ENCODE results near the gene ZNF446. TPM values are rescaled to one million over a fixed set of nuclear protein-coding genes. Genes with fewer than 3 reads are reported as not detected.
A peak's percentile ranks its signal among the peaks of the same experiment; 100 is the strongest.
"Not testable (repeated sequence)": the region's sequence is repeated elsewhere in the genome, so short reads cannot be mapped to it uniquely, and the experiment has no call there.

The ZNF446 gene
- total RNA-seq, 1 experiment from 2014 or later = 9.7 TPM

DNA sequence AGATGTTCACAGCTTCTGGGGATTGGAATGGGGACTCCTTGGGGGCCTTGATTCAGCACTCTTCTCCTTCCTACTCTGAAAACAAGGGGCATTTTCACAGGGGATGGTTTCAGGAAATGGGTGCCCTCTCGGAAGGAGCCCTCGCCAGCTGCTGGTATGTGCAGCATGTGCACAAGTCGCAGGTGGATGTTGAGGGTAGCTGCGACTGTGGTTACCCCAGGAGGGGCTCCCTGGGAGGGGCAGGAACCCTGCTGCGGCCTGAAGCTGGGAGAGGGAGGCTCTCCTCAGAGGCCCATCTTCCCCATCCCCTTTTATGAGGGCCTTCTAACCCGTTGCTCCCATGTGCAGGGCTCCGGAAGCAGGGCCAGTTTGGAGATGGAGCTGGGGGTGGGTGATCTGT lies 6.2 kb downstream of the ZNF446 start:
- CTCF ChIA-PET = no interaction called here
- POLR2A ChIA-PET = no interaction called here

DNA sequence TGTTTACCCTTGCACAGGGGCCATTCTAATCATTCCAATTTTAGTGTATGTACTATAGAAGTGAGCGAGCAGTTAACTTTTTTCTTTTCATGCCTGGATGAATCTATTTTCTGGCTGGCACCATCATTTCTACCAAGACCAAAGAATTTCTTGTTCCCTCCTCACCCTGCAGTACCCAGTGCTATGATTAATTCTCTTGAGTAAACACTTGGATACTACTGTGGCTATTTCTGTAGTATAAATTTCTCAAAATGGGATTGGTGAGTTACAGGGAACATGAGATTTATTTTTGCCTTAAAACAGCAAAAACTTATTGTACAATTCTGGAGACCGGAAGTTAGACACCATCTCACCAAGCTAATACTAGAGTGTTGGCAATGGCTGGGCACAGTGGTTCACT lies 7.6 kb downstream of the ZNF446 start:
- POLR2A ChIA-PET = interaction anchor here (0.7 to 1.0 kb wide), 2 partner anchors 36 to 60 kb away, joined by 3 read pairs; partner anchors contain the start of genes TRIM28 and ZBTB45
- H3K27ac Mint-ChIP-seq (ENCODE audit: unreplicated experiment) = no peak overlapping the region
- H3K4me1 Mint-ChIP-seq (ENCODE audit: low read depth, unreplicated experiment) = no peaks in the 10 kb centered on the region
- peaks cover 8% of the 10 kb centered on the region for H3K36me3 Mint-ChIP-seq (ENCODE audit: insufficient read depth, unreplicated experiment)
- DNase-seq = no peak
- no peaks in the 10 kb centered on the region for H3K27me3 ChIP-seq (replicated peaks; ENCODE audit: control insufficient read depth, insufficient read depth, low read length)
- H3K4me1 ChIP-seq = no peaks in the 10 kb centered on the region
- H3K4me3 ChIP-seq (ENCODE audit: low read depth, low read length) = no peak overlapping the region
- no peaks in the 10 kb centered on the region for H3K9me3 Mint-ChIP-seq (ENCODE audit: unreplicated experiment)
- TF ChIP-seq, protein P1, sequence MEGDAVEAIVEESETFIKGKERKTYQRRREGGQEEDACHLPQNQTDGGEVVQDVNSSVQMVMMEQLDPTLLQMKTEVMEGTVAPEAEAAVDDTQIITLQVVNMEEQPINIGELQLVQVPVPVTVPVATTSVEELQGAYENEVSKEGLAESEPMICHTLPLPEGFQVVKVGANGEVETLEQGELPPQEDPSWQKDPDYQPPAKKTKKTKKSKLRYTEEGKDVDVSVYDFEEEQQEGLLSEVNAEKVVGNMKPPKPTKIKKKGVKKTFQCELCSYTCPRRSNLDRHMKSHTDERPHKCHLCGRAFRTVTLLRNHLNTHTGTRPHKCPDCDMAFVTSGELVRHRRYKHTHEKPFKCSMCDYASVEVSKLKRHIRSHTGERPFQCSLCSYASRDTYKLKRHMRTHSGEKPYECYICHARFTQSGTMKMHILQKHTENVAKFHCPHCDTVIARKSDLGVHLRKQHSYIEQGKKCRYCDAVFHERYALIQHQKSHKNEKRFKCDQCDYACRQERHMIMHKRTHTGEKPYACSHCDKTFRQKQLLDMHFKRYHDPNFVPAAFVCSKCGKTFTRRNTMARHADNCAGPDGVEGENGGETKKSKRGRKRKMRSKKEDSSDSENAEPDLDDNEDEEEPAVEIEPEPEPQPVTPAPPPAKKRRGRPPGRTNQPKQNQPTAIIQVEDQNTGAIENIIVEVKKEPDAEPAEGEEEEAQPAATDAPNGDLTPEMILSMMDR (IDR thresholded peaks at IDR 0.05; ENCODE audit: insufficient read depth in 1 of 2, low read depth in 1 of 2, low read length in 1 of 2, severe bottlenecking in 1 of 2, unreplicated experiment in 1 of 2) = no peak
- intact Hi-C loops (cut with micrococcal nuclease; ENCODE audit: unreplicated experiment) = no loop called here
- H3K9me3 ChIP-seq = no peaks in the 10 kb centered on the region
- no peak overlapping the region for H3K4me3 Mint-ChIP-seq (ENCODE audit: unreplicated experiment)
- CTCF ChIA-PET = no interaction called here
- H3K36me3 ChIP-seq (ENCODE audit: control insufficient read depth, insufficient read depth, low read length) = no peaks in the 10 kb centered on the region
- no TSS peak for BruUV-seq (replicated peaks)
- no peaks in the 10 kb centered on the region for H3K27me3 Mint-ChIP-seq (ENCODE audit: insufficient read depth, unreplicated experiment)

More for the DNA sequence above, 6.2 kb downstream of the ZNF446 start:
- Mint-ChIP-seq H3K9me3 (ENCODE audit: unreplicated experiment) (no peaks in the 10 kb centered on the region), H3K27ac (ENCODE audit: unreplicated experiment) (no peak overlapping the region), H3K36me3 (ENCODE audit: insufficient read depth, unreplicated experiment) (peaks cover 8% of the 10 kb centered on the region), H3K27me3 (ENCODE audit: insufficient read depth, unreplicated experiment) (no peaks in the 10 kb centered on the region), H3K4me1 (ENCODE audit: low read depth, unreplicated experiment) (no peaks in the 10 kb centered on the region), H3K4me3 (ENCODE audit: unreplicated experiment) (no peak overlapping the region)
- no peaks in the 10 kb centered on the region for H3K27me3 ChIP-seq (replicated peaks; ENCODE audit: control insufficient read depth, insufficient read depth, low read length)
- no peaks in the 10 kb centered on the region for H3K9me3 ChIP-seq
- no peak for DNase-seq
- H3K4me1 ChIP-seq = no peaks in the 10 kb centered on the region
- TF ChIP-seq, protein P1 (IDR thresholded peaks at IDR 0.05; ENCODE audit: insufficient read depth in 1 of 2, low read depth in 1 of 2, low read length in 1 of 2, severe bottlenecking in 1 of 2, unreplicated experiment in 1 of 2) = no peak
- no peaks in the 10 kb centered on the region for H3K36me3 ChIP-seq (ENCODE audit: control insufficient read depth, insufficient read depth, low read length)
- intact Hi-C loops (cut with micrococcal nuclease; ENCODE audit: unreplicated experiment) = no loop called here
- no peak overlapping the region for H3K4me3 ChIP-seq (ENCODE audit: low read depth, low read length)
- BruUV-seq (replicated peaks) = no TSS peak

DNA sequence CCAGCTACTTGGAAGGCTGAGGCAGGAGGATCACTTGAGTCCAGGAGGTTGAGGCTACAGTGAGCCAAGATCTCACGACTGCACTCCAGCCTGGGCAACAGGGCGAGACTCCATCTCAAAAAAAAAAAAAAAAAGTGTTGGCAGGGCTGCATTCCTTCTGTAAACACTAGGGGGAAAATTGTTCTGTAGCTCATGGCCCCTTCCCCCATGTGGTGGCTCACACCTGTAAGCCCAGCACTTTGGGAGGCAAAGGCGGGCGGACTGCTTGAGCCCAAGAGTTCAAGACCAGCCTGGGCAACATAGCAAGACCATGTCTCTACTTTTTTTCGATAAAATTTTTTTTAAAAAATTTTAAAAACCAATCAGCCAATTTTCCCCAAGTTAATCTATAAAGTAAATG lies 8.2 kb downstream of the ZNF446 start:
- POLR2A ChIA-PET = interaction anchor here (1.0 kb wide), 1 partner anchor 35 kb away, joined by 3 read pairs; the partner anchor contains the start of gene ZBTB45
- H3K4me1 ChIP-seq; H3K27me3 Mint-ChIP-seq (ENCODE audit: insufficient read depth, unreplicated experiment); H3K4me3 Mint-ChIP-seq (ENCODE audit: unreplicated experiment); H3K36me3 ChIP-seq (ENCODE audit: control insufficient read depth, insufficient read depth, low read length); H3K27me3 ChIP-seq (replicated peaks; ENCODE audit: control insufficient read depth, insufficient read depth, low read length); H3K27ac Mint-ChIP-seq (ENCODE audit: unreplicated experiment); CTCF ChIA-PET; H3K9me3 Mint-ChIP-seq (ENCODE audit: unreplicated experiment); H3K36me3 Mint-ChIP-seq (ENCODE audit: insufficient read depth, unreplicated experiment); DNase-seq; intact Hi-C loops (cut with micrococcal nuclease; ENCODE audit: unreplicated experiment); H3K9me3 ChIP-seq; H3K4me1 Mint-ChIP-seq (ENCODE audit: low read depth, unreplicated experiment); BruUV-seq (replicated peaks); H3K4me3 ChIP-seq (ENCODE audit: low read depth, low read length): not testable (repeated sequence)
- TF ChIP-seq, protein P1 (IDR thresholded peaks at IDR 0.05; ENCODE audit: insufficient read depth in 1 of 2, low read depth in 1 of 2, low read length in 1 of 2, severe bottlenecking in 1 of 2, unreplicated experiment in 1 of 2) = peak in 1 of 2 experiments; percentile 22

Data from Caco-2 (cell line).